ENCODE results near the gene LRRK1.

DNA sequence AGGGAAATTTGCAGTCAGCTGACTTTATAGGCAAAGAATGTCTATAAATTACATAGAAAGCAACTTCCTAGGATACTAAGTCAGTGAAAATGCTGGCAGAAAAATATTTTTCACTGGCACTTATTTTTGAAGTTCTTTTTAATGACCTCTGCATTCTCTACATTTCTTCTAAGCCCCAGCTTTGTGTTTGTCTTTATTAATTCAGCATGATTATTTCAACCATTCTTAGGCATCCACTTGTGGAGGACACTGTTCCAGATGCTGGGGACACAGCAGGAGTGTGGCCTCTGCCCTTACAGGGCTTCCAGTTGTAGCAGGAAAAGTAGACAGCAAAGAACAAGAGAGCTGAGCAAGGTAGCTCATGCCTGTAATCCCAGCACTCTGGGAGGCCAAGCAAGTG lies 15.0 kb downstream of the LRRK1 start:
- TF ChIP-seq, protein P1, sequence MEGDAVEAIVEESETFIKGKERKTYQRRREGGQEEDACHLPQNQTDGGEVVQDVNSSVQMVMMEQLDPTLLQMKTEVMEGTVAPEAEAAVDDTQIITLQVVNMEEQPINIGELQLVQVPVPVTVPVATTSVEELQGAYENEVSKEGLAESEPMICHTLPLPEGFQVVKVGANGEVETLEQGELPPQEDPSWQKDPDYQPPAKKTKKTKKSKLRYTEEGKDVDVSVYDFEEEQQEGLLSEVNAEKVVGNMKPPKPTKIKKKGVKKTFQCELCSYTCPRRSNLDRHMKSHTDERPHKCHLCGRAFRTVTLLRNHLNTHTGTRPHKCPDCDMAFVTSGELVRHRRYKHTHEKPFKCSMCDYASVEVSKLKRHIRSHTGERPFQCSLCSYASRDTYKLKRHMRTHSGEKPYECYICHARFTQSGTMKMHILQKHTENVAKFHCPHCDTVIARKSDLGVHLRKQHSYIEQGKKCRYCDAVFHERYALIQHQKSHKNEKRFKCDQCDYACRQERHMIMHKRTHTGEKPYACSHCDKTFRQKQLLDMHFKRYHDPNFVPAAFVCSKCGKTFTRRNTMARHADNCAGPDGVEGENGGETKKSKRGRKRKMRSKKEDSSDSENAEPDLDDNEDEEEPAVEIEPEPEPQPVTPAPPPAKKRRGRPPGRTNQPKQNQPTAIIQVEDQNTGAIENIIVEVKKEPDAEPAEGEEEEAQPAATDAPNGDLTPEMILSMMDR (IDR thresholded peaks at IDR 0.05): no peak
- TF ChIP-seq POLR2A (IDR thresholded peaks at IDR 0.05): no peak
- TF ChIP-seq POLR2AphosphoS5 (IDR thresholded peaks at IDR 0.05): no peak

Measured in transverse colon (tissue), 4 donors.